GM15510 (cell line): Measurements from ENCODE around the gene RNLS.

ENCODE experiments used
- POLR2A ChIP-seq: IDR thresholded peaks from 3 replicates; pipeline ENCODE4 v1.6.1; 2011; ENCODE audit warnings: borderline replicate concordance; ENCODE audit not compliant: insufficient read length; ENCODE audit errors: extremely low read depth

RNLS gene

GRCh38 chr10:88582411-88582805 is 710 bp downstream of the RNLS start:
- no peak for TF ChIP-seq POLR2A

GRCh38 chr10:88565072-88565471 is 18.0 kb downstream of the RNLS start:
- TF ChIP-seq POLR2A = no peak

GRCh38 chr10:88562152-88562551 is 21.0 kb downstream of the RNLS start:
- no peak for TF ChIP-seq POLR2A

DNA sequence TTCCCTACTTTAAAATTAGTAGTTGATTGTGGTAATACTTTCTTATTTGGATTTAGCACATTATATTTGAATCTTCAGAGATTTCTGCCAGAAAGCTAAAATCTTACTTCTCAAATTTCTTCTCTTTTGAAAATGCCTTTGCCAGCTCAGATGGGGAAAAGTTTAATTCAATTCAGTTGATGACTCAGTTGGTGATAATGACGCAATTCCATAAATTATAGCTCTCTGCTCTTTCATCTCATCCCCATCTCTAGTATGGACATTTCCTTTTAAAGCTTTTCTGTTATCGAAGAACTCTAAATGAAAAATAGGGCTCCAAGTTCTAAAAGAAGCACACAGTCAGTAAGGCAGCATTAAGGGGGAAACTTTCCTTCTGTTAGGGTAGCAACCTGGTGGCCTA is 25.5 kb downstream of the RNLS start:
- no peak for TF ChIP-seq POLR2A

DNA sequence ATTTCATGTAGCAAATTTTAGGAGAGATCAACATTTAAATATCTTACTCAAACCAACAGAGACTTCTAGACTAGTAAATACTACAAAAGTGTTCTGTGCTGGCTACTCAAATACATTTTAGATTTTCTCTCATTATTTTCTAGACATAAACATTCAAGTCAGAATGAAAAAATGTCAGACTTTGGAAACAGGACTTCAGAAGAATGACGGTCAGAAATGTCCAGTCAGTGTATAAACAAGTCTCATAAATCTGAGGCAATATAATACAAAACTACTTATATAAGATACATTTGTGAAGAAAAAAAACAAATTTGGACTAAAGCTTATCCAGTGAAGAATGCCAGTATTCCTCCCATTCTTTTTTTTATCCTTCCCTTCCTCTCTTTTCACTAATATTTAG is 25.9 kb downstream of the RNLS start:
- TF ChIP-seq POLR2A = no peak

GRCh38 chr10:88555190-88555908 is 27.8 kb downstream of the RNLS start:
- TF ChIP-seq POLR2A = no peak

- no peak for TF ChIP-seq POLR2A
Observed at GRCh38 chr10:88553116-88553752, 29.9 kb downstream of the RNLS start.

DNA sequence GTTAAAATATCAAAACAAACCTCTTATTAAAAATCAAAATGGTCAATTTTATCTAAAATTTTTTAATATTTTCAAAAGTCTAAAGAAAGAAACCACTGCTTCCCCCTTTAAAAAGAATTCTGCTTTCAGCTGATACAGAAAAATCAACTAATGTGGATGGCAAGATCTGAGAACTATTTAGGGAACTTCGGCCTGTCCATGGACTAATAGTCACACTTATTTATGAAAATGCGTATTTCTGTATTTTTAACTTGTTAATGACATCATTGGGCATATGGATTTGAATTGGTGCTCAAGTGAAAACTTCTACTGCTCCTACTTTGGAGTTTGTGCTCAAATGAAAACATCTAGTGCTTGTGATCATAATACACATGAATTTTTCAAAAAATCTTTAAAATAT is 31.9 kb downstream of the RNLS start:
- no peak for TF ChIP-seq POLR2A

DNA sequence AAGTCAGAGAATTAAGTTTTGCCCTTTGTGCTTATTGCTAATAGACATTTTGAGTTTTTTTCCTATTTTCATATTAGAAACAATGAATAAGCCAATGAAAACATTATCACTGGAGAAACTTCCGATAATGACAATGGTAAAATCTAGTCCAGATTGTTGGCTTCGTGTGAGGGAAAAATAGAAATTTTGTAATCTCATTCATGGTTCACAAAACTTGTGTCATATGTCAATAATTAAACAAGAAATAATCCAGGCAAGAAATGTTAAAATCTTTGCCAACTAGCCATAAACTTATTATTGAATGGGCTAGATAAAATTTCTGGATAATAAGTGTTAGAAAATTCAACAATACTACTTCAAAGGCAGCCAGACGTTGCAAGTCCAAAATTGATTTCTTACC is 36.6 kb downstream of the RNLS start:
- no peak for TF ChIP-seq POLR2A

- TF ChIP-seq POLR2A = no peak
Observed at GRCh38 chr10:88545359-88545758, 37.8 kb downstream of the RNLS start.

- TF ChIP-seq POLR2A = no peak
Observed at GRCh38 chr10:88544140-88544870, 38.8 kb downstream of the RNLS start.

DNA sequence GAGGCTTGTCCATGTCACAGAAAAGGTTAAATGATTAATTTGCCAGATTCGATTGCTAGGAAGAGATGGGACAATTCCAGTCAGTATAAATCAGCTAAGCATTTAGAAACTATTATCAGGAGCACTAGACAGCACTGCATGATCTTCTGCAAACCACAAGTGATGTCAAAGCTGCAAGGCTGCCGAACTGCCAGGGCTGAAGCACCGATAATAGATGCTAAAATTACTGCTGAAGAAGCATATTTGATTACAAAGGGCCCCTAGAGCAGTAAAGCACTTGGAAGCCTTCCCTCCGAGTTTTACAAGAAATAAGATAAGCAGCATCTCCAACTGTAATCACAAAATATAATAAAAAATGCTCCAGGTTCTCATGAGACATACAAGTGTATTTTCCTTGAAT is 40.6 kb downstream of the RNLS start:
- no peak for TF ChIP-seq POLR2A

DNA sequence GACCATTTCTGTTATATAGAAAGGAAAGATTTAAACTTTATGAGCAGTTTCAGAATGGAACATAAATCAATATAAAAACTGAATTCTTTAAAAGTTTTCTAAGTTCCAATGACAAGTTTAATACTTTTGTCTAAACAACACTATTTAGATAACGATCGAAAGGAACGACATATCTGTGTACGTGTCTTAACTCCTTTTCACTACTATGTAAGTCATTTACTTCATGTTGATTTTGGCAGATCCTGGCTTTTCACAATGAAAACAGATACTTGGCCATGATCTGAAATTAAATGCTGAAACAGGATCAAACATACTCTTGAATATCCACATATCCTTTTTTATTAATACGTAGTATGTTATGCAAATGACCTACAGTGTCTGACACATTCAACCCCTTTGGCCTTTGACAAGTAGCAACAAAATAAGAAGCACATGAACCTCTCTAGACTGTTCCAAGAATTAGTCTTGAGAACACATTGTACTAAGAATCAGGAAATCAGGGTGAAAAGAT is 41.9 kb downstream of the RNLS start:
- no peak for TF ChIP-seq POLR2A

- no peak for TF ChIP-seq POLR2A
Observed at GRCh38 chr10:88540351-88540750, 42.8 kb downstream of the RNLS start.

DNA sequence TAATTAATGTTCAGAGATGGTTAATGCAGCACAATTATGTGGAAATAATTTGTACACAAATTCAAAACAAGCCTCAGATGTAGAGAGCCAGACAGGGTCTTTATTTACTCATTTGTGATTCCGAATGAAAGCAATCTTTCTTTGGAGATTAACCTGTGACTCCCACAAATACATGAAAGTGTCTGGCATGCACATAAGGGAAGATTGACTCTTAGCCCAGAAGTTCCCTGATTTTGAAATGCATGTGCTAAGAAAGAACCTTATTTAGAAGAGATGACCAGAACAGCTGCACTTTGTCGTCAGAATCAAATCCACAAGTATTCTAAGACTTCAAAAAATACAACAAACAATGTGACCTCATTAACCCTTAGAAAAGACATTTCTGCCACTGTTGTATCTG is 45.1 kb downstream of the RNLS start:
- TF ChIP-seq POLR2A = no peak
